Thyroid gland (tissue), 4 donors: ENCODE results near the gene FURIN.
"Not testable (repeated sequence)": the region's sequence is repeated elsewhere in the genome, so short reads cannot be mapped to it uniquely, and the experiment has no call there.

Experiments used
- POLR2A ChIP-seq, 2 donors: fragments of 450-650 bp; IDR thresholded peaks; one replicate each; pipeline ENCODE4 v1.6.1; 2017; ENCODE audit warnings: antibody characterized with exemption in 2 of 2, mild to moderate bottlenecking in 2 of 2, moderate library complexity in 1 of 2
- TF ChIP-seq, protein P1 (sequence below), 6 experiments: fragments of 200-600 bp in 3 of 6; fragments of 450-650 bp in 3 of 6; sonication (generic) in 3 of 6; IDR thresholded peaks; one replicate each; pipeline ENCODE4 v1.5.1; 2016 to 2019; ENCODE audit warnings: antibody characterized with exemption in 6 of 6, mild to moderate bottlenecking in 2 of 6, inconsistent platforms in 1 of 6, moderate library complexity in 1 of 6

DNA sequence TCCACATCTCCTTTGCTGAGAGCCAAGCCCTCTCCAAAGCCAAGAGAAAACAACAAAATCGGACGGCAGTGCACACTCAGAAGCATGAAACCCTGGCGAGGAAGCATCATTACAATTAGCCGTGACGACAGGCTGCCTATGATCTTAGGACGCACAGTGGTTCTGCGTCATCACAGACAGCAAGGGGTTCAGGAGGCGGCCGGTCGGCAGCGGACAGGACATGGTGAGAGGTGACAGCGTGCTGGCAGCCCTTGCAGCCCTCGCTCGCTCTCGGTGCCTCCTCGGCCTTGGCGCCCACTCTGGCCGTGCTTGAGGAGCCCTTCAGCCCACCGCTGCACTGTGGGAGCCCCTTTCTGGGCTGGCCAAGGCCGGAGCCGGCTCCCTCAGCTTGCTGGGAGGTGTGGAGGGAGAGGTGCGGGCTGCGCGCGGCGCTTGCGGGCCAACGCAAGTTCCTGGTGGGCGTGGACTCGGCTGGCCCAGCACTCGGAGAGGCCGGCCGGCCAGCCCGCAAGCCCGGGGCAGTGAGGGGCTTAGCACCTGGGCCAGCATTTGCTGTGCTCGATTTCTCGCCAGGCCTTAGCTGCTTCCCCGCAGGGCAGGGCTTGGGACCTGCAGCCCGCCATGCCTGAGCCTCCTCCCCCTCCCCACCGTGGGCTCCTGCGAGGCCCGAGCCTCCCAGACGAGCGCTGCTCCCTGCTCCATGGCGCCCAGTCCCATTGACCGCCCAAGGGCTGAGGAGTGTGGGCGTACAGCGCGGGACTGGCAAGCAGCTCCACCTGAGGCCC is 43.1 kb upstream of the FURIN start:
- not testable (repeated sequence) for TF ChIP-seq POLR2A (IDR thresholded peaks at IDR 0.05)
- TF ChIP-seq, protein P1, sequence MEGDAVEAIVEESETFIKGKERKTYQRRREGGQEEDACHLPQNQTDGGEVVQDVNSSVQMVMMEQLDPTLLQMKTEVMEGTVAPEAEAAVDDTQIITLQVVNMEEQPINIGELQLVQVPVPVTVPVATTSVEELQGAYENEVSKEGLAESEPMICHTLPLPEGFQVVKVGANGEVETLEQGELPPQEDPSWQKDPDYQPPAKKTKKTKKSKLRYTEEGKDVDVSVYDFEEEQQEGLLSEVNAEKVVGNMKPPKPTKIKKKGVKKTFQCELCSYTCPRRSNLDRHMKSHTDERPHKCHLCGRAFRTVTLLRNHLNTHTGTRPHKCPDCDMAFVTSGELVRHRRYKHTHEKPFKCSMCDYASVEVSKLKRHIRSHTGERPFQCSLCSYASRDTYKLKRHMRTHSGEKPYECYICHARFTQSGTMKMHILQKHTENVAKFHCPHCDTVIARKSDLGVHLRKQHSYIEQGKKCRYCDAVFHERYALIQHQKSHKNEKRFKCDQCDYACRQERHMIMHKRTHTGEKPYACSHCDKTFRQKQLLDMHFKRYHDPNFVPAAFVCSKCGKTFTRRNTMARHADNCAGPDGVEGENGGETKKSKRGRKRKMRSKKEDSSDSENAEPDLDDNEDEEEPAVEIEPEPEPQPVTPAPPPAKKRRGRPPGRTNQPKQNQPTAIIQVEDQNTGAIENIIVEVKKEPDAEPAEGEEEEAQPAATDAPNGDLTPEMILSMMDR (IDR thresholded peaks at IDR 0.05) = not testable (repeated sequence)
